Measurements from ENCODE around the gene FUT2. TPM values are rescaled to one million over a fixed set of nuclear protein-coding genes. Genes with fewer than 3 reads are reported as not detected.

Gene FUT2
- total RNA-seq, 1 experiment from 2014 or later: 12.5 TPM

- TF ChIP-seq MAX (IDR thresholded peaks at IDR 0.05) (peak; percentile 88; the same call in 1 of the 2 replicates), SIN3A (IDR thresholded peaks at IDR 0.05; ENCODE audit: low read depth) (no peak), ZNF274 (IDR thresholded peaks at IDR 0.05; ENCODE audit: low read depth, low read length) (no peak), YY1 (IDR thresholded peaks at IDR 0.05; ENCODE audit: extremely low read depth, insufficient replicate concordance, low read depth, low read length) (peak; percentile 49)
These were observed 49.6 kb upstream of the FUT2 start, which contains the start of gene CA11 (continued) for GRCh38 chr19:48646001-48646721.

- intact Hi-C loops (cut with micrococcal nuclease): loop anchor here (2.0 kb wide), 3 partner anchors 142 to 196 kb away; no protein-coding TSS in a partner anchor
- Histone ChIP-seq H3K4me1 (ENCODE audit: control insufficient read depth in 1 of 2, insufficient read depth in 2 of 2, low read length in 2 of 2) (peaks cover 19 to 56% of the 10 kb centered on the region in 2 experiments), H3K27ac (ENCODE audit: low read depth, low read length) (peak overlapping the region; percentile 83), H3K4me3 (replicated peaks in 1 of 2; ENCODE audit: low read depth in 1 of 2, low read length in 2 of 2) (peak overlapping the region; percentile 55 to 58), H3K36me3 (ENCODE audit: control insufficient read depth in 1 of 2, insufficient read depth in 2 of 2, low read length in 2 of 2) (no peaks in the 10 kb centered on the region), H4K20me1 (ENCODE audit: insufficient read depth) (no peaks in the 10 kb centered on the region), H3K4me2 (ENCODE audit: low read length) (peak overlapping the region; percentile 85), H2AFZ (ENCODE audit: low read depth, low read length, poor library complexity, severe bottlenecking) (no peak overlapping the region), H3K79me2 (ENCODE audit: insufficient read depth, low read length) (no peaks in the 10 kb centered on the region), H3K9ac (ENCODE audit: low read length) (no peak overlapping the region), H3K9me2 (ENCODE audit: insufficient read depth) (no peaks in the 10 kb centered on the region), H3K27me3 (ENCODE audit: insufficient read depth, low read length) (no peaks in the 10 kb centered on the region), H3K9me3 (ENCODE audit: control insufficient read depth in 1 of 2, insufficient read depth in 1 of 2, low read depth in 1 of 2, low read length in 2 of 2) (no peaks in the 10 kb centered on the region)
- BruUV-seq (replicated peaks): no TSS peak
- ChIA-PET CTCF (interaction anchor here (1.0 to 2.4 kb wide), 8 partner anchors 9 to 135 kb away, joined by 3 to 8 read pairs (median 6); partner anchors contain the start of genes FUT2, RPL18 and SPHK2), POLR2A (interaction anchor here (0.7 to 2.5 kb wide), 9 partner anchors 10 to 1362 kb away, joined by 3 to 27 read pairs (median 6); partner anchors contain the start of genes DBP, FUT2, RPL18 and SPHK2), RAD21 (ENCODE audit: low non-redundant PET in 1 of 2, low total read pairs in 2 of 2, uncharacterized antibody in 2 of 2, unreplicated experiment in 2 of 2) (interaction anchor here in 1 of 2 experiments (1.0 kb wide), 1 partner anchor 94 kb away, joined by 3 read pairs; no protein-coding TSS in a partner anchor)
- ATAC-seq (no peak), DNase-seq (ENCODE audit: low read depth, low spot score) (no peak)
- TF ChIP-seq RAD21 (IDR thresholded peaks at IDR 0.05; ENCODE audit: low read depth) (no peak), EZH2 (IDR thresholded peaks at IDR 0.05) (no peak), SRF (IDR thresholded peaks at IDR 0.05; ENCODE audit: low read depth) (no peak), ZFX (IDR thresholded peaks at IDR 0.05) (no peak), ELF1 (IDR thresholded peaks at IDR 0.05; ENCODE audit: borderline replicate concordance, low read depth) (no peak), ZBTB33 (IDR thresholded peaks at IDR 0.05; ENCODE audit: extremely low read depth, insufficient replicate concordance, low read length) (no peak), YY1 (IDR thresholded peaks at IDR 0.05; ENCODE audit: extremely low read depth, insufficient replicate concordance, low read depth, low read length) (no peak), ZNF274 (IDR thresholded peaks at IDR 0.05; ENCODE audit: low read depth, low read length) (no peak), EGR1 (IDR thresholded peaks at IDR 0.05; ENCODE audit: low read depth) (no peak), TCF7L2 (IDR thresholded peaks at IDR 0.05; ENCODE audit: borderline replicate concordance, extremely low read depth, insufficient read depth, insufficient read length) (no peak), SIN3A (IDR thresholded peaks at IDR 0.05; ENCODE audit: low read depth) (no peak), JUND (IDR thresholded peaks at IDR 0.05) (no peak), CTCF (IDR thresholded peaks at IDR 0.05 in 2 of 3, conservative IDR thresholded peaks at IDR 0.05 in 1 of 3; ENCODE audit: borderline replicate concordance in 1 of 3, insufficient read depth in 1 of 3, low read depth in 2 of 3, low read length in 2 of 3) (no peak)
These were observed 49.0 kb upstream of the FUT2 start for GRCh38 chr19:48646722-48647216.

Measured in HCT116 (cell line).